Measurements from ENCODE around the gene UBXN11. TPM values are rescaled to one million over a fixed set of nuclear protein-coding genes. Genes with fewer than 3 reads are reported as not detected.

UBXN11 gene
- total and polyA plus RNA-seq, 2 donors (not counting 1 experiment from before 2014, with no cell fraction given), result 68.0 to 81.4 TPM

DNA sequence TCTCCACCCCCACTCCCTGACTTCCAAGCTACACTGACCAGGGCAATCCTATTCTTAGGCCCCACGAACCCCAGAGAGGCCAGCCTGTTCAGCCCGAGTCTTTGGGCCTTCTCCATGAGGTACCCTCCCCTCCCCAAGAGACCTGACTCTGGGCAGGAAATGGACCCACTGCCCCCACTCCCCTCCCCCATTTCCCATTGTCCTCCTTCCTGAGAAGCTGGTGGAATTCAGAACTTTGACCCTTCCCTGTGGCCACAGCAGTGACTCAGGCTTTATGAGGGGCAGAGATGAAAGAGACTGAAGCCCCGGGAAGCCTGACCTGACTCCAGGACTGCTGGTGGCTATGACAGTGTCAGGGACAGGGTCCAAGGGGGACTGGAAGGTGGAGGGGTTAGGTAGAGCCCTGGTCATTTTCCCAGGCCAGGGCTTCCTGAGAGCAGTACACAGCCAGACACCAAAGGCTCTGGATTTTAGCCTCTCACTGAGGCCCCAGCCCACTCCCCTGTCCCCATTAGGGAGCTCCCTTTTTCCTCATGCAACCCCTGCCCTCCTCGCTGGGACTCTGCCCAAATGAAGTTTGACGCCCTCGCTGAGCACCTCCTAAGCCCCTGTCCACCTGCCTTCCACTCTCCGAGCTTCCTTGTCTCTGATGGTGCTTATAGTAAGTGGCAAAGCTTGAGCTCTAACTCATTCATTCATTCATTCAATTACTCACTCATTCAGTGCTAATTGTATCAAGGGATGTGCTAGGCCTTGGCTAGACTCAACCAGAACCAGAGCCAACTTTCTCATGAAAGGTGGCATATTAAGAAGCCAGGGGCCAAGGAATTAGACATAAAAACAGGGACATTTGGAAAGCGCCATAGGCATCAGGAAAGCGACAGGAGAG, 44.5 kb upstream of the UBXN11 start:
- ChIA-PET POLR2A (no interaction called here), CTCF (no interaction called here)
- intact Hi-C loops (cut with micrococcal nuclease), result no loop called here
- Histone ChIP-seq H3K36me3 (replicated peaks in 1 of 2; ENCODE audit: control extremely low read depth in 1 of 2, control insufficient read depth in 1 of 2, extremely low read depth in 1 of 2, insufficient read depth in 2 of 2, low read length in 1 of 2) (no peaks in the 10 kb centered on the region), H3K79me2 (ENCODE audit: control insufficient read depth, insufficient read depth, low read length) (no peaks in the 10 kb centered on the region), H3K27me3 (replicated peaks in 1 of 4; ENCODE audit: control extremely low read depth in 1 of 4, control insufficient read depth in 3 of 4, insufficient read depth in 4 of 4, low read length in 3 of 4) (peaks cover 0 to 6% (median 0%) of the 10 kb centered on the region in 4 experiments), H2AFZ (ENCODE audit: insufficient read depth, low read depth, low read length, poor library complexity, severe bottlenecking) (no peak overlapping the region), H3K27ac (ENCODE audit: low read length in 2 of 2) (no peak overlapping the region), H3K4me3 (ENCODE audit: control extremely low read depth in 1 of 5, extremely low read depth in 1 of 5, insufficient read depth in 1 of 5, low read depth in 2 of 5, low read length in 4 of 5) (no peak overlapping the region), H3K4me2 (replicated peaks; ENCODE audit: low read depth, low read length, poor library complexity, severe bottlenecking) (no peak overlapping the region), H3K9ac (ENCODE audit: low read length) (no peak overlapping the region), H3K4me1 (ENCODE audit: control insufficient read depth in 2 of 2, insufficient read depth in 2 of 2, low read length in 2 of 2) (no peaks in the 10 kb centered on the region), H4K20me1 (ENCODE audit: control insufficient read depth, insufficient read depth, low read length, poor library complexity, severe bottlenecking) (no peaks in the 10 kb centered on the region), H3K9me3 (ENCODE audit: control extremely low read depth in 1 of 3, control insufficient read depth in 2 of 3, insufficient read depth in 1 of 3, low read length in 2 of 3) (no peaks in the 10 kb centered on the region)
- 94% methylated on average over 5 of the region's 9 CpGs for WGBS (ENCODE audit: insufficient coverage)
- no peaks in the 10 kb centered on the region for H3K9me3 Mint-ChIP-seq (ENCODE audit: insufficient read depth)
- DNase-seq (no peak), ATAC-seq (ENCODE audit: low read depth) (no peak)
- TF ChIP-seq EZH2 (IDR thresholded peaks at IDR 0.05; ENCODE audit: borderline replicate concordance, insufficient read depth, low read depth, low read length, poor library complexity, severe bottlenecking) (no peak), CTCF (IDR thresholded peaks at IDR 0.05) (no peak)
- no peak overlapping the region for H3K4me3 Mint-ChIP-seq
- H3K27ac Mint-ChIP-seq, result no peak overlapping the region
- H3K4me1 Mint-ChIP-seq, result no peaks in the 10 kb centered on the region
- peaks cover 8% of the 10 kb centered on the region for H3K27me3 Mint-ChIP-seq

- 71% methylated on average over 1 of the region's 2 CpGs for WGBS (ENCODE audit: insufficient coverage)
- ATAC-seq (ENCODE audit: low read depth), result no peak
- H3K27me3 ChIP-seq (replicated peaks in 1 of 4; ENCODE audit: control extremely low read depth in 1 of 4, control insufficient read depth in 3 of 4, insufficient read depth in 4 of 4, low read length in 3 of 4), result peaks cover 0 to 6% (median 0%) of the 10 kb centered on the region in 4 experiments
- DNase-seq, result no peak
- no peak overlapping the region for H3K4me2 ChIP-seq (replicated peaks; ENCODE audit: low read depth, low read length, poor library complexity, severe bottlenecking)
- Mint-ChIP-seq H3K4me1 (no peaks in the 10 kb centered on the region), H3K27ac (no peak overlapping the region), H3K4me3 (no peak overlapping the region), H3K9me3 (ENCODE audit: insufficient read depth) (no peaks in the 10 kb centered on the region), H3K27me3 (peaks cover 5% of the 10 kb centered on the region)
- no peak for TF ChIP-seq CTCF (IDR thresholded peaks at IDR 0.05)
- no peak for TF ChIP-seq EZH2 (IDR thresholded peaks at IDR 0.05; ENCODE audit: borderline replicate concordance, insufficient read depth, low read depth, low read length, poor library complexity, severe bottlenecking)
- POLR2A ChIA-PET, result no interaction called here
- H4K20me1 ChIP-seq (ENCODE audit: control insufficient read depth, insufficient read depth, low read length, poor library complexity, severe bottlenecking), result no peaks in the 10 kb centered on the region
- intact Hi-C loops (cut with micrococcal nuclease), result no loop called here
- H3K4me1 ChIP-seq (ENCODE audit: control insufficient read depth in 2 of 2, insufficient read depth in 2 of 2, low read length in 2 of 2), result no peaks in the 10 kb centered on the region
- H3K9me3 ChIP-seq (ENCODE audit: control extremely low read depth in 1 of 3, control insufficient read depth in 2 of 3, insufficient read depth in 1 of 3, low read length in 2 of 3), result no peaks in the 10 kb centered on the region
- CTCF ChIA-PET, result interaction anchor here (0.8 to 1.1 kb wide), 2 partner anchors 76 to 460 kb away, joined by 3 read pairs; no protein-coding TSS in a partner anchor
- H3K36me3 ChIP-seq (replicated peaks in 1 of 2; ENCODE audit: control extremely low read depth in 1 of 2, control insufficient read depth in 1 of 2, extremely low read depth in 1 of 2, insufficient read depth in 2 of 2, low read length in 1 of 2), result no peaks in the 10 kb centered on the region
- H3K27ac ChIP-seq (ENCODE audit: low read length in 2 of 2), result no peak overlapping the region
- H3K9ac ChIP-seq (ENCODE audit: low read length), result no peak overlapping the region
- no peak overlapping the region for H3K4me3 ChIP-seq (ENCODE audit: control extremely low read depth in 1 of 5, extremely low read depth in 1 of 5, insufficient read depth in 1 of 5, low read depth in 2 of 5, low read length in 4 of 5)
- no peak overlapping the region for H2AFZ ChIP-seq (ENCODE audit: insufficient read depth, low read depth, low read length, poor library complexity, severe bottlenecking)
- no peaks in the 10 kb centered on the region for H3K79me2 ChIP-seq (ENCODE audit: control insufficient read depth, insufficient read depth, low read length)
Measured at GRCh38 chr1:26350343-26350700, 43.9 kb upstream of the UBXN11 start.
